H9 (cell line): ENCODE results near the gene MEIS2. TPM values are rescaled to one million over a fixed set of nuclear protein-coding genes. Genes with fewer than 3 reads are reported as not detected.
A peak's percentile ranks its signal among the peaks of the same experiment; 100 is the strongest.

ENCODE experiments used
- DNase-seq: peaks from one replicate; pipeline ENCODE4 v3.0.0-alpha.2; 2017
- H2AFZ ChIP-seq: one replicate; pipeline ENCODE4 v1.6.1; 2013; ENCODE audit warnings: mild to moderate bottlenecking, low read length, control low read depth, moderate library complexity
- H2AK5ac ChIP-seq: 2 replicates; pipeline ENCODE4 v1.6.1; 2013; ENCODE audit warnings: low read length, control low read depth, mixed read lengths; ENCODE audit not compliant: insufficient read length
- H2BK120ac ChIP-seq: one replicate; pipeline ENCODE4 v1.6.1; 2013; ENCODE audit warnings: low read depth, mild to moderate bottlenecking, low read length, control low read depth, inconsistent platforms; ENCODE audit not compliant: poor library complexity, severe bottlenecking
- H2BK12ac ChIP-seq: 2 replicates; pipeline ENCODE4 v1.6.1; 2013; ENCODE audit warnings: low read length, control low read depth, mixed read lengths, low read depth; ENCODE audit not compliant: insufficient read length
- H2BK15ac ChIP-seq: 2 replicates; pipeline ENCODE4 v1.6.1; 2013; ENCODE audit warnings: low read depth, low read length, control low read depth
- H2BK20ac ChIP-seq: one replicate; pipeline ENCODE4 v1.6.1; 2013; ENCODE audit warnings: low read depth, mild to moderate bottlenecking, low read length, control low read depth, inconsistent platforms; ENCODE audit not compliant: poor library complexity, severe bottlenecking
- H2BK5ac ChIP-seq: 2 replicates; pipeline ENCODE4 v1.6.1; 2013; ENCODE audit warnings: low read length, control low read depth, mixed read lengths; ENCODE audit not compliant: insufficient read length
- H3K14ac ChIP-seq: 2 replicates; pipeline ENCODE4 v1.6.1; 2013; ENCODE audit warnings: low read length, control low read depth; ENCODE audit not compliant: insufficient read depth
- H3K18ac ChIP-seq: 2 replicates; pipeline ENCODE4 v1.6.1; 2013; ENCODE audit warnings: low read depth, mild to moderate bottlenecking, mixed read lengths, low read length, control low read depth; ENCODE audit not compliant: insufficient read length
- H3K23ac ChIP-seq: 2 replicates; pipeline ENCODE4 v1.6.1; 2013; ENCODE audit warnings: low read length, control low read depth, mixed read lengths, low read depth; ENCODE audit not compliant: insufficient read length
- H3K23me2 ChIP-seq: 2 replicates; pipeline ENCODE4 v1.6.1; 2013; ENCODE audit warnings: low read depth, mild to moderate bottlenecking, mixed read lengths, low read length, control low read depth; ENCODE audit not compliant: insufficient read length, poor library complexity, severe bottlenecking
- H3K27ac ChIP-seq: 2 replicates; pipeline ENCODE4 v1.5.1; 2013; ENCODE audit warnings: low read length, control low read depth, mixed read lengths, low read depth; ENCODE audit not compliant: insufficient read length
- H3K27me3 ChIP-seq: 2 replicates; pipeline ENCODE4 v1.6.1; 2013; ENCODE audit warnings: low read length, control low read depth, inconsistent platforms; ENCODE audit not compliant: insufficient read depth
- H3K4ac ChIP-seq: 2 replicates; pipeline ENCODE4 v1.6.1; 2013; ENCODE audit warnings: low read depth, mild to moderate bottlenecking, control low read depth, inconsistent platforms, low read length, moderate library complexity
- H3K4me1 ChIP-seq: 2 replicates; pipeline ENCODE4 v1.6.1; 2013; ENCODE audit warnings: low read length, control low read depth, inconsistent platforms; ENCODE audit not compliant: insufficient read depth
- H3K4me2 ChIP-seq: 2 replicates; pipeline ENCODE4 v1.6.1; 2013; ENCODE audit warnings: low read length, control low read depth, mixed read lengths; ENCODE audit not compliant: insufficient read length, insufficient read depth
- H3K56ac ChIP-seq: 2 replicates; pipeline ENCODE4 v1.6.1; 2013; ENCODE audit warnings: low read depth, mild to moderate bottlenecking, mixed read lengths, low read length, control low read depth; ENCODE audit not compliant: insufficient read length
- H3K79me1 ChIP-seq: 2 replicates; pipeline ENCODE4 v1.6.1; 2013; ENCODE audit warnings: low read depth, mild to moderate bottlenecking, moderate library complexity, low read length, control low read depth, inconsistent platforms; ENCODE audit not compliant: insufficient read depth, poor library complexity, severe bottlenecking
- H3K79me2 ChIP-seq: 2 replicates; pipeline ENCODE4 v1.6.1; 2013; ENCODE audit warnings: low read length, control low read depth, inconsistent platforms; ENCODE audit not compliant: insufficient read depth
- H3K9ac ChIP-seq: 2 replicates; pipeline ENCODE4 v1.6.1; 2013; ENCODE audit warnings: low read length, control low read depth, mixed read lengths; ENCODE audit not compliant: insufficient read length; ENCODE audit errors: extremely low read depth
- H3K9me3 ChIP-seq: one replicate; pipeline ENCODE4 v1.6.1; 2013; ENCODE audit warnings: low read depth, low read length, inconsistent platforms; ENCODE audit not compliant: control insufficient read depth
- H3T11ph ChIP-seq: one replicate; pipeline ENCODE4 v1.6.1; 2013; ENCODE audit warnings: mild to moderate bottlenecking, low read length, control low read depth, inconsistent platforms
- H4K20me1 ChIP-seq: one replicate; pipeline ENCODE4 v1.6.1; 2013; ENCODE audit not compliant: control insufficient read depth, insufficient read length, insufficient read depth
- H4K5ac ChIP-seq: 2 replicates; pipeline ENCODE4 v1.6.1; 2013; ENCODE audit warnings: low read depth, mild to moderate bottlenecking, mixed read lengths, low read length, control low read depth; ENCODE audit not compliant: insufficient read length
- H4K8ac ChIP-seq: replicated peaks from 2 replicates; pipeline ENCODE4 v1.6.1; 2013; ENCODE audit warnings: low read length, control low read depth, mixed read lengths, low read depth; ENCODE audit not compliant: insufficient read length
- H4K91ac ChIP-seq: 2 replicates; pipeline ENCODE4 v1.6.1; 2013; ENCODE audit warnings: low read depth, mild to moderate bottlenecking, moderate library complexity, mixed read lengths, low read length, control low read depth; ENCODE audit not compliant: insufficient read length
- H3K27ac Mint-ChIP-seq, 3 experiments: 2 replicates in 2 of 3; 3 replicates in 1 of 3; pipeline ENCODE4 v1.8.0; 2020 to 2021; ENCODE audit warnings: mixed read lengths in 3 of 3, mild to moderate bottlenecking in 1 of 3, moderate library complexity in 1 of 3
- H3K27me3 Mint-ChIP-seq: 2 replicates; pipeline ENCODE4 v1.8.0; 2021; ENCODE audit warnings: low read depth, mild to moderate bottlenecking, moderate library complexity, mixed read lengths
- H3K36me3 Mint-ChIP-seq, 3 experiments: 2 replicates in 2 of 3; 3 replicates in 1 of 3; pipeline ENCODE4 v1.8.0; 2020 to 2021; ENCODE audit warnings: low read depth in 3 of 3, mixed read lengths in 3 of 3; ENCODE audit not compliant: insufficient read depth in 1 of 3
- H3K4me1 Mint-ChIP-seq, 2 experiments: 2 replicates each; pipeline ENCODE4 v1.8.0; 2020; ENCODE audit warnings: mixed read lengths in 2 of 2
- H3K4me3 Mint-ChIP-seq, 2 experiments: 2 replicates in 1 of 2; 3 replicates in 1 of 2; pipeline ENCODE4 v1.8.0; 2020 to 2021; ENCODE audit warnings: mild to moderate bottlenecking in 2 of 2, mixed read lengths in 2 of 2, moderate library complexity in 1 of 2
- H3K9me3 Mint-ChIP-seq, 2 experiments: 2 replicates in 1 of 2; 3 replicates in 1 of 2; pipeline ENCODE4 v1.8.0; 2020; ENCODE audit warnings: mild to moderate bottlenecking in 2 of 2, mixed read lengths in 2 of 2, moderate library complexity in 1 of 2
- CTCF ChIP-seq: fragments of 200-600 bp; sonication (generic); conservative IDR thresholded peaks from 3 replicates; pipeline ENCODE4 v1.8.0; 2021; ENCODE audit warnings: antibody characterized with exemption, mild to moderate bottlenecking
- WGBS: extraction: QIAGEN DNeasy Blood & Tissue Kit; methylation state at CpG from one replicate; pipeline ENCODE4 v1.1.7; 2013; ENCODE audit warnings: missing lambda C conversion rate, low lambda C conversion rate, mixed read lengths; ENCODE audit not compliant: insufficient read length; ENCODE audit errors: extremely low coverage; 5-methylcytosine and 5-hydroxymethylcytosine counted together
- total RNA-seq: library from RNA; stranded (reverse); gene quantifications from 2 replicates; pipeline ENCODE4 v1.2.1, GENCODE V29; 2021

The MEIS2 gene
- total RNA-seq, 1 experiment from 2014 or later, result 0.35 TPM

GRCh38 chr15:36885771-36886170 is 214.6 kb downstream of the MEIS2 start:
- H3K4me2 ChIP-seq, result no peak overlapping the region

More at GRCh38 chr15:36885771-36886170, 214.6 kb downstream of the MEIS2 start:
- Histone ChIP-seq H4K5ac (no peak overlapping the region), H2BK12ac (no peak overlapping the region), H4K8ac (no peak overlapping the region), H2BK120ac (no peak overlapping the region), H3K27me3 (peaks cover 82% of the 10 kb centered on the region), H3K23me2 (peaks cover 16% of the 10 kb centered on the region), H3K79me1 (no peaks in the 10 kb centered on the region), H3K4me1 (no peaks in the 10 kb centered on the region), H3K4ac (no peak overlapping the region), H3K56ac (no peak overlapping the region), H3K14ac (no peak overlapping the region), H3K9me3 (no peaks in the 10 kb centered on the region), H3K18ac (no peak overlapping the region), H3K27ac (no peak overlapping the region), H3K9ac (no peak overlapping the region), H2BK15ac (no peak overlapping the region), H3K23ac (no peak overlapping the region), H2BK5ac (no peak overlapping the region), H3T11ph (no peak overlapping the region), H4K20me1 (no peaks in the 10 kb centered on the region), H3K79me2 (no peaks in the 10 kb centered on the region), H4K91ac (no peak overlapping the region), H2AK5ac (no peak overlapping the region), H2BK20ac (no peak overlapping the region), H2AFZ (no peak overlapping the region)
- Mint-ChIP-seq H3K4me1 (peaks cover 52 to 79% of the 10 kb centered on the region in 2 experiments), H3K36me3 (no peaks in the 10 kb centered on the region), H3K4me3 (peak overlapping the region in 1 of 2 experiments; percentile 71; a peak in 2 of 5 replicates), H3K9me3 (peaks cover 2 to 4% of the 10 kb centered on the region in 2 experiments; a peak in 2 of 5 replicates), H3K27me3 (peaks cover 100% of the 10 kb centered on the region), H3K27ac (no peak overlapping the region; a peak in 1 of 7 replicates)
- no peak for TF ChIP-seq CTCF
- no peak for DNase-seq
- no CpG with 5 or more reads among the region's 3 CpGs for WGBS
